ENCODE data around the gene CRY1. TPM values are rescaled to one million over a fixed set of nuclear protein-coding genes. Genes with fewer than 3 reads are reported as not detected.

The CRY1 gene
- total RNA-seq, 1 experiment from 2014 or later = 23.1 TPM

- ATAC-seq = no peak
- Mint-ChIP-seq H3K4me1 (no peaks in the 10 kb centered on the region), H3K36me3 (peaks cover 28% of the 10 kb centered on the region), H3K27me3 (ENCODE audit: low read depth) (peaks cover 61% of the 10 kb centered on the region), H3K9me3 (peaks cover 42% of the 10 kb centered on the region), H3K4me3 (no peak overlapping the region), H3K27ac (no peak overlapping the region)
- no peak for DNase-seq (ENCODE audit: low spot score)
- ChIA-PET POLR2A (interaction anchor here (0.7 kb wide), 1 partner anchor 634 kb away, joined by 4 read pairs; no protein-coding TSS in a partner anchor), CTCF (no interaction called here)
- no peak for TF ChIP-seq ZNF396 (CRISPR knock-in tag; IDR thresholded peaks at IDR 0.05; ENCODE audit: borderline replicate concordance)
- no peak for TF ChIP-seq KAT7 (CRISPR knock-in tag; IDR thresholded peaks at IDR 0.05; ENCODE audit: borderline replicate concordance)
- TF ChIP-seq ZMAT4 (CRISPR knock-in tag; IDR thresholded peaks at IDR 0.05) = no peak
- TF ChIP-seq NFATC4 (CRISPR knock-in tag; IDR thresholded peaks at IDR 0.05) = no peak
- no peak for TF ChIP-seq CDX4 (CRISPR knock-in tag; IDR thresholded peaks at IDR 0.05; ENCODE audit: borderline replicate concordance)
- no peak for TF ChIP-seq ZNF423 (CRISPR knock-in tag; IDR thresholded peaks at IDR 0.05)
- TF ChIP-seq PREB (CRISPR knock-in tag; IDR thresholded peaks at IDR 0.05; ENCODE audit: borderline replicate concordance) = no peak
- TF ChIP-seq GTF2I (CRISPR knock-in tag; conservative IDR thresholded peaks at IDR 0.05) = no peak
- no peak for TF ChIP-seq IRF2 (CRISPR knock-in tag; IDR thresholded peaks at IDR 0.05; ENCODE audit: borderline replicate concordance, low read depth)
Measured at GRCh38 chr12:106950591-106950990, 142.8 kb downstream of the CRY1 start.

GRCh38 chr12:106947461-106947860 is 145.9 kb downstream of the CRY1 start:
- peaks cover 56% of the 10 kb centered on the region for H3K9me3 Mint-ChIP-seq
- ATAC-seq (no peak), DNase-seq (ENCODE audit: low spot score) (no peak)
- TF ChIP-seq ZNF532 (CRISPR knock-in tag; IDR thresholded peaks at IDR 0.05; ENCODE audit: borderline replicate concordance) = no peak
- no peak for TF ChIP-seq ZNF423 (CRISPR knock-in tag; IDR thresholded peaks at IDR 0.05)
- TF ChIP-seq TEAD4 (CRISPR knock-in tag; IDR thresholded peaks at IDR 0.05) = no peak
- TF ChIP-seq ZNF396 (CRISPR knock-in tag; IDR thresholded peaks at IDR 0.05; ENCODE audit: borderline replicate concordance) = no peak
- CTCF ChIA-PET = no interaction called here
- peaks cover 38% of the 10 kb centered on the region for H3K27me3 Mint-ChIP-seq (ENCODE audit: low read depth)
- no peaks in the 10 kb centered on the region for H3K4me1 Mint-ChIP-seq
- no peak overlapping the region for H3K27ac Mint-ChIP-seq
- no peak overlapping the region for H3K4me3 Mint-ChIP-seq
- H3K36me3 Mint-ChIP-seq = peaks cover 41% of the 10 kb centered on the region
- POLR2A ChIA-PET = no interaction called here

GRCh38 chr12:106945261-106945851 is 148.0 kb downstream of the CRY1 start:
- CTCF ChIA-PET = no interaction called here
- no peak for TF ChIP-seq ARID4B (CRISPR knock-in tag; IDR thresholded peaks at IDR 0.05; ENCODE audit: borderline replicate concordance)
- no peak for TF ChIP-seq HMGXB4 (CRISPR knock-in tag; IDR thresholded peaks at IDR 0.05)
- no peak for TF ChIP-seq NFYB (CRISPR knock-in tag; conservative IDR thresholded peaks at IDR 0.05; ENCODE audit: low read depth)
- TF ChIP-seq MLX (CRISPR knock-in tag; IDR thresholded peaks at IDR 0.05) = no peak
- TF ChIP-seq IRF1 (CRISPR knock-in tag; IDR thresholded peaks at IDR 0.05) = no peak
- TF ChIP-seq ESRRA (CRISPR knock-in tag; IDR thresholded peaks at IDR 0.05; ENCODE audit: borderline replicate concordance) = no peak

More at GRCh38 chr12:106945261-106945851, 148.0 kb downstream of the CRY1 start:
- ATAC-seq = no peak
- peaks cover 41% of the 10 kb centered on the region for H3K36me3 Mint-ChIP-seq
- POLR2A ChIA-PET = no interaction called here
- no peak for DNase-seq (ENCODE audit: low spot score)
- H3K4me3 Mint-ChIP-seq = no peak overlapping the region
- H3K27ac Mint-ChIP-seq = no peak overlapping the region
- H3K9me3 Mint-ChIP-seq = peaks cover 61% of the 10 kb centered on the region
- peaks cover 26% of the 10 kb centered on the region for H3K27me3 Mint-ChIP-seq (ENCODE audit: low read depth)
- no peaks in the 10 kb centered on the region for H3K4me1 Mint-ChIP-seq

All from WTC11 (cell line).